ENCODE data around the gene MOCOS.

DNA sequence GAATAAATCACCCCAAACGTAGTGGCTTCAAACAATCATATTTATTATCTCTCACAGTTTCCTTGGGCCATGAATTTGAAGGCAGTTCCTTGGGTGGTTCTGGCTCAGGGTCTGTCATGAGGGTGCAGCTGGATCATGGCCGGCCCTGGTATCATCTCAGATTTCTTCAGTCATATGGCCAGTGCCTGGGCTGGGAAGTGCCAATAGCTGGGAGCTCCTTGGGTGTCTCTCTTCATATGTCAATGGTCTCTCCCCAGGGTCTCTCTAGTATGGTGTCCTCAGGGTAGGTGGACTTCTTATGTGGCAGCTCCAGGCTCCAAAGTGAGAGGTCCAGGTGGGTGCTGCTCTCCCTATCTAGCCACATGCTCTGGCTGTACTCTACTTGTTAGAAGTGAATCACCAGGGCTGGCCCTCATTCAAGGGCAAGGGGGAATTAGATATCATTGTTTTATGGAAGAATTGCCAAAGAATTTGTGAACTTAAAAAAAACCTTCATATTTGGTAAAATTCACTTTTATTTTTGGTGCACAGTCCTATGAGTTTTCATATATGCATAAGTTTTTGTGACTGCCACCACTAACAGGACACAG lies 125.6 kb downstream of the MOCOS start:
- TF ChIP-seq, protein P1, sequence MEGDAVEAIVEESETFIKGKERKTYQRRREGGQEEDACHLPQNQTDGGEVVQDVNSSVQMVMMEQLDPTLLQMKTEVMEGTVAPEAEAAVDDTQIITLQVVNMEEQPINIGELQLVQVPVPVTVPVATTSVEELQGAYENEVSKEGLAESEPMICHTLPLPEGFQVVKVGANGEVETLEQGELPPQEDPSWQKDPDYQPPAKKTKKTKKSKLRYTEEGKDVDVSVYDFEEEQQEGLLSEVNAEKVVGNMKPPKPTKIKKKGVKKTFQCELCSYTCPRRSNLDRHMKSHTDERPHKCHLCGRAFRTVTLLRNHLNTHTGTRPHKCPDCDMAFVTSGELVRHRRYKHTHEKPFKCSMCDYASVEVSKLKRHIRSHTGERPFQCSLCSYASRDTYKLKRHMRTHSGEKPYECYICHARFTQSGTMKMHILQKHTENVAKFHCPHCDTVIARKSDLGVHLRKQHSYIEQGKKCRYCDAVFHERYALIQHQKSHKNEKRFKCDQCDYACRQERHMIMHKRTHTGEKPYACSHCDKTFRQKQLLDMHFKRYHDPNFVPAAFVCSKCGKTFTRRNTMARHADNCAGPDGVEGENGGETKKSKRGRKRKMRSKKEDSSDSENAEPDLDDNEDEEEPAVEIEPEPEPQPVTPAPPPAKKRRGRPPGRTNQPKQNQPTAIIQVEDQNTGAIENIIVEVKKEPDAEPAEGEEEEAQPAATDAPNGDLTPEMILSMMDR (IDR thresholded peaks at IDR 0.05; ENCODE audit: control extremely low read depth in 1 of 3, insufficient read depth in 1 of 3, low read depth in 1 of 3, low read length in 3 of 3) = no peak
- no peak for TF ChIP-seq BRCA1 (IDR thresholded peaks at IDR 0.05; ENCODE audit: low read depth, low read length)
- TF ChIP-seq YY1 (IDR thresholded peaks at IDR 0.05; ENCODE audit: low read depth, low read length) = no peak
- TF ChIP-seq POLR2A (IDR thresholded peaks at IDR 0.05; ENCODE audit: control extremely low read depth in 1 of 2, low read depth in 2 of 2, low read length in 2 of 2) = no peak

Measured in H1 (cell line).